ENCODE results near the gene MAGOHB.
"Not testable (repeated sequence)": the region's sequence is repeated elsewhere in the genome, so short reads cannot be mapped to it uniquely, and the experiment has no call there.

The MAGOHB gene

DNA sequence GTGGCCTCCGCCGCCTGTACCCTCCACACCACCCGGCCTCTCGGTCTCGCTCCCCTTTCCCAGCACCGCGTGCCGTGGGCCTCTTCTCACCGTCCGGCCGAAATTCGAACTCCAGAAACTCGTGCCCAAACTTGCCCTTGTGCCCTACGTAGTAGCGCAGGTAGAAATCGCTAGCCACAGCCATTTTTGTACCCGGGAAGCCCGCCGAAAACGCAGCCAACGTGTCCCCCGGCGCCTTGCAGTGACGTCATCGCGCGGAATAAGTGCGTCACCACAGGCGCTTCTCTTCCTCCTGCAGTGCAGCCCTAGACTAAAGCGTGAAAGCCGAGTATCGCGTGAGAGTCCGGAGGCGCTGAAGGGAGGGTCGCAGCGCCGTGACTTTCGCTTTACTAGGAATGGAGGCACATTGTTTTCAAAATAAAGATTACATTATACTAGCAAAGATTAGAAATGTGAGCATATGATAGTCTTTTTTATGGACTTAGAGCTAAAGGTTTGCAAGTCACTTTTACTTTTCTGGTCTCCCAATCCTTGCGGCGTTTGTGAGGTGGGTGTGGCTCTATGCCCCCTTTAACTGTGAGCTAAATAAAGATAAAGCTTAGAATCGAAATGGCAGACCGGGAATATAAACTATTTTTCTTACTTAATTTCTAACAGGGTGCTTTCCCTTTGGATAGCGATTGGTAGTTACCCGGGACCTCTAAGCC is at the start of gene MAGOHB:
Gene MAGOHB, minus strand, starts transcription at position 261 of the 707 bp plus-strand sequence. Its CDS starts 77 bp downstream, at position 184.
- TF ChIP-seq, protein P1, sequence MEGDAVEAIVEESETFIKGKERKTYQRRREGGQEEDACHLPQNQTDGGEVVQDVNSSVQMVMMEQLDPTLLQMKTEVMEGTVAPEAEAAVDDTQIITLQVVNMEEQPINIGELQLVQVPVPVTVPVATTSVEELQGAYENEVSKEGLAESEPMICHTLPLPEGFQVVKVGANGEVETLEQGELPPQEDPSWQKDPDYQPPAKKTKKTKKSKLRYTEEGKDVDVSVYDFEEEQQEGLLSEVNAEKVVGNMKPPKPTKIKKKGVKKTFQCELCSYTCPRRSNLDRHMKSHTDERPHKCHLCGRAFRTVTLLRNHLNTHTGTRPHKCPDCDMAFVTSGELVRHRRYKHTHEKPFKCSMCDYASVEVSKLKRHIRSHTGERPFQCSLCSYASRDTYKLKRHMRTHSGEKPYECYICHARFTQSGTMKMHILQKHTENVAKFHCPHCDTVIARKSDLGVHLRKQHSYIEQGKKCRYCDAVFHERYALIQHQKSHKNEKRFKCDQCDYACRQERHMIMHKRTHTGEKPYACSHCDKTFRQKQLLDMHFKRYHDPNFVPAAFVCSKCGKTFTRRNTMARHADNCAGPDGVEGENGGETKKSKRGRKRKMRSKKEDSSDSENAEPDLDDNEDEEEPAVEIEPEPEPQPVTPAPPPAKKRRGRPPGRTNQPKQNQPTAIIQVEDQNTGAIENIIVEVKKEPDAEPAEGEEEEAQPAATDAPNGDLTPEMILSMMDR (IDR thresholded peaks at IDR 0.05; ENCODE audit: low read depth, low read length) = no peak
- H3K4me3 ChIP-seq (replicated peaks in 1 of 2; ENCODE audit: low read depth in 2 of 2, low read length in 2 of 2) = peak within 1 kb of the TSS; percentile 75 to 94
- peak; percentile 97 to 98 for DNase-seq (ENCODE audit: low read depth in 2 of 2)

DNA sequence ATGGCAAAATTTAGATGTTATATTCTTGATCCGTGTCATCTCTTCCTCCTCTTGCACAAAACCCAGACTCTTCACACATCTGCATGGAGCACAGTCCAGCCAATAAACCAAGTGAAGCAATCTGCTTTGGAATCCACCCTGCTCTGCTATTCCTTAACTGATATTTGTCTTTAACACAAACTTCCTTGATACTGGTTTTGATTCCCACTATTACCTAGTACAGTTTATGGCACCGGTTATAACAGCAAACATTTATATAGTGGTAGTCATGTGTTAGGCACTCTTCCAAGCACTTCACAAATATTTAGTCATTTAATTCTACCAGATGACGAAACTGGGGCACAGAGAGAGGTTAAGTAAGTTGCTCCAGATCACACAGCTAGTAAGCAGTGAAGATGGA is 47.9 kb upstream of the MAGOHB start:
- TF ChIP-seq, protein P1 (IDR thresholded peaks at IDR 0.05; ENCODE audit: low read depth, low read length) = no peak
- no peak overlapping the region for H3K4me3 ChIP-seq (replicated peaks in 1 of 2; ENCODE audit: low read depth in 2 of 2, low read length in 2 of 2)
- DNase-seq (ENCODE audit: low read depth in 2 of 2) = peak in 1 of 2 donors; percentile 68

DNA sequence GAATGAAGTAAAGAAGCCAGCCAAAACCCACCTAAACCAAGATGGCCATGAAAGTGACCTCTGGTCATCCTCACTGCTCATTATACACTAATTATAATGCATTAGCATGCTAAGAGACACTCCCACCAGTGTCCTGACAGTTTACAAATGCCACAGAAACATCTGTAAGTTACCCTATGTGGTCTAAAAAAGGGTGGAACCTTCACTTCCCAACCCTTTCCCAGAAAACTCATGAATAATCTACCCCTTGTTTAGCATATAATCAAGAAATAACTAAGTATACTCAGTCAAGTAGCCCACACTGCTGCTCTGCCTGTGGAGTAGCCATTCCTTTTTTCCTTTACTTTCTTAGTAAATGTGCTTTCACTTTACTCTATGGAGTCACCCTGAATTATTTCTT is 40.6 kb upstream of the MAGOHB start:
- no peak for DNase-seq (ENCODE audit: low read depth in 2 of 2)
- no peak overlapping the region for H3K4me3 ChIP-seq (replicated peaks in 1 of 2; ENCODE audit: low read depth in 2 of 2, low read length in 2 of 2)
- TF ChIP-seq, protein P1 (IDR thresholded peaks at IDR 0.05; ENCODE audit: low read depth, low read length) = no peak

DNA sequence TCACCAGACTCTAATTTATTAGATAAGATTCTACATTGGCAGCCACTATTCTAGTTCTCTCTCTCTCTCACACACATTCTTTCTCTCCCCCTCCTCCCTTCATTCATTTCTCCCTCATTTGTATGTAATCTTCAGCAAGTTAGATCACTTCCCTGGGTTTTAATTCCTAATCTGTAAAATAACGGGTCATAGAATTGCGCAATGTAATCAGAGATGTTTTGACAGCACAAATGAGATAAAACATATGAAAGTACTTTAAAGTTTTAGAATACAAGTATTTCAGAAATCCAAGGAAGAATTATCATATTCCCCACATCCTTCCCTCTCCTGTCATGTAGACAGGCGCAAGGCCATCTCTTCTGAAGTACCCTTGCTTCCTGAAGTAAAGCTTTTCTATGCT is 38.8 kb upstream of the MAGOHB start:
- no peak for DNase-seq (ENCODE audit: low read depth in 2 of 2)
- no peak overlapping the region for H3K4me3 ChIP-seq (replicated peaks in 1 of 2; ENCODE audit: low read depth in 2 of 2, low read length in 2 of 2)
- TF ChIP-seq, protein P1 (IDR thresholded peaks at IDR 0.05; ENCODE audit: low read depth, low read length) = no peak

DNA sequence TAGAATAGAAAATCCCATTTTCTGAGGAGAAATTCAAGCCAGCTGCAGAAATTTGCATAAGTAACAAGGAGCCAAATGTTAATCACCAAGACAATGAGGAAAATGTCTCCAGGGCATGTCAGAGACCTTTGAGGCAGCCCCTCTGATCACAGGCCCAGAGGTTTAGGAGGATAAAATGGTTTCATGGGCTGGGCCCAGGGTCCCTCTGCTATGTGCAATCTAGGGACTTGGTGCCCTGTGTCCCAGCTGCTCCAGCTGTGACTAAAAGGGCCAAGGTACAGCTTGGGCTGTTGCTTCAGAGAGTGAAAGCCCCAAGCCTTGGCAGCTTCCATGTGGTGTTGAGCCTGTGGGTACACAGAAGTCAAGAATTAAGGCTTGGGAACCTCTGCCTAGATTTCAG is 33.2 kb upstream of the MAGOHB start:
- DNase-seq (ENCODE audit: low read depth in 2 of 2); H3K4me3 ChIP-seq (replicated peaks in 1 of 2; ENCODE audit: low read depth in 2 of 2, low read length in 2 of 2): not testable (repeated sequence)

DNA sequence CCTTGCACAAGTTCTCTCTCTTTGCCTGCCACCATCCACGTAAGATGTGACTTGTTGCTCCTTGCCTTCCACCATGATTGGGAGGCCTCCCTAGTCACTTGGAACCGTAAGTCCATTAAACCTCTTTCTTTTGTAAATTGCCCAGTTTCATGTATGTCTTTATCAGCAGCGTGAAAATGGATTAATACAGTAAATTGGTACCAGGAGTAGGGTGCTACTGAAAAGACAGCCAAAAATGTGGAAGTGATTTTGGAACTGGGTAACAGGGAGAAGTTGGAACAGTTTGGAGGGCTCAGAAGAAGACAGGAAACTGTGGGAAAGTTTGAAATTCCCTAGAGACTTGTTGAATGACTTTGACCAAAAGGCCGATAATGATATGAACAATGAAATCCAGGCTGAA is 32.5 kb upstream of the MAGOHB start:
- H3K4me3 ChIP-seq (replicated peaks in 1 of 2; ENCODE audit: low read depth in 2 of 2, low read length in 2 of 2) = no peak overlapping the region
- TF ChIP-seq, protein P1 (IDR thresholded peaks at IDR 0.05; ENCODE audit: low read depth, low read length) = no peak
- DNase-seq (ENCODE audit: low read depth in 2 of 2) = no peak

DNA sequence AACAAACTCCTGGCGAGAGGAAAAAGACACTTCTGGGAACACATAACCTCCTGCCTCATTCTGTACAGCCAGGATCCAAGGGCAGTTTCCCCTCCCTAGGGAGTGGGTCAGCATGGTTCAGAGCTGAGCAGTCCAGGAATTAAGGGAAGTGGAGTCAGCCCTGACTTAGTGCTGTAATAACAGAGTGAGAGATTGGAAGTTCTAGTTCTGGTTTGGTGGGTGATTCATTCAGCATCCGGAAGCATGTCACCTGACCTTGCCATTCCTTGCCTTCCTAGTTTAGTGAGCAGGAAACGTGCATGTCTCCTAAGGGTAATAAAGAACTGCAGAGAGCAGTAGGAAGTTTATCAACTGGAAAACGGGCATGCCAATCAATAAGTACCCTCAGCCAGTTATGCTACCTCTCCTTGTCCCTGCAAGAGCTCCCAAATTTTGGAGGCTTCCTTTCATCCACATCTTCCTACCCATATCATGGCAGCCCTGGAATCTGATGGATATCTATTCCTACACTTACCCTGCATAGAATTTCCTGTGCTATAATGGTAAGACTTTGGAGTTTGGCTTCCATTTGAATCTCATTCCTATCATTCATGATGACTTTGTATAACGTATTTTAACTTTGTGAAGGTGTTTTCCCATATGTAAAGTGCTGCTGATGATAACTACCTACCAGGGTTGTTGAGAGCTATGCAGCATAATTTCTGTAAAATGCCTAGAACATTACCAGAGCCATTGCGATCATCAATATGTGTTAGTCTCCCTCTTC is 28.5 kb upstream of the MAGOHB start:
- no peak overlapping the region for H3K4me3 ChIP-seq (replicated peaks in 1 of 2; ENCODE audit: low read depth in 2 of 2, low read length in 2 of 2)
- TF ChIP-seq, protein P1 (IDR thresholded peaks at IDR 0.05; ENCODE audit: low read depth, low read length) = no peak
- DNase-seq (ENCODE audit: low read depth in 2 of 2) = peak; percentile 61 to 84

All from cardiac fibroblast (primary cell).